Esophagus squamous epithelium (tissue), 5 donors: Measurements from ENCODE around the gene PLEKHA8. TPM values are rescaled to one million over a fixed set of nuclear protein-coding genes. Genes with fewer than 3 reads are reported as not detected.
A peak's percentile ranks its signal among the peaks of the same experiment; 100 is the strongest.

ENCODE experiments used
- DNase-seq: peaks from one replicate; lab custom pipeline; 2025; lab: John Stamatoyannopoulos, UW
- H3K27ac ChIP-seq, 4 donors: fragments of 200-600 bp; sonication (generic); one replicate each; pipeline ENCODE4 v1.5.1; 2016 to 2019; ENCODE audit warnings: mild to moderate bottlenecking in 1 of 4
- H3K27me3 ChIP-seq, 4 donors: fragments of 200-600 bp; sonication (generic); 1 replicate in 3 of 4; 2 replicates in 1 of 4; pipeline versions ENCODE4 v1.5.1 to v1.6.0; 2017 to 2021; ENCODE audit warnings: antibody characterized with exemption in 1 of 4
- H3K36me3 ChIP-seq, 3 donors: fragments of 200-600 bp; sonication (generic); one replicate each; pipeline ENCODE4 v1.5.1; 2016 to 2019
- H3K4me1 ChIP-seq, 3 donors: fragments of 200-600 bp; sonication (generic); one replicate each; pipeline ENCODE4 v1.5.1; 2017 to 2019
- H3K4me3 ChIP-seq, 4 donors: fragments of 200-600 bp; sonication (generic); 1 replicate in 3 of 4; 2 replicates in 1 of 4; pipeline ENCODE4 v1.5.1; 2016 to 2019; ENCODE audit warnings: mild to moderate bottlenecking in 2 of 4, moderate library complexity in 1 of 4
- H3K9me3 ChIP-seq, 3 donors: fragments of 200-600 bp; sonication (generic); one replicate each; pipeline ENCODE4 v1.5.1; 2016 to 2019
- POLR2A ChIP-seq, 4 donors: fragments of 450-650 bp; IDR thresholded peaks; one replicate each; pipeline ENCODE4 v1.6.1; 2017; ENCODE audit warnings: antibody characterized with exemption in 4 of 4, mild to moderate bottlenecking in 4 of 4, moderate library complexity in 3 of 4
- WGBS, 2 donors: methylation state at CpG; one replicate each; pipeline ENCODE4 v1.1.5; 2018; 5-methylcytosine and 5-hydroxymethylcytosine counted together
- intact Hi-C: fragments of 100-400 bp; cut with DNase I; formaldehyde crosslinking; loops from one replicate; pipeline ENCODE4 v1.15.0; 2022
- total RNA-seq, 4 donors: library from RNA; depleted of rRNA; stranded (reverse); fragments of >200 nt; gene quantifications; one replicate each; pipeline ENCODE4 v1.1.0, GENCODE V29; 2016
- TF ChIP-seq, protein P1 (sequence below), 6 experiments: fragments of 450-650 bp in 4 of 6; fragments of 200-600 bp in 2 of 6; sonication (generic) in 2 of 6; IDR thresholded peaks; one replicate each; pipeline ENCODE4 v1.5.1; 2016 to 2019; ENCODE audit warnings: antibody characterized with exemption in 6 of 6, mild to moderate bottlenecking in 4 of 6, moderate library complexity in 4 of 6
- donor health status: DM: yes; HTN: yes; CAD: no.

PLEKHA8 gene
- total RNA-seq, 4 donors from 2014 or later = 5.1 to 10.5 (median 5.9) TPM

DNA sequence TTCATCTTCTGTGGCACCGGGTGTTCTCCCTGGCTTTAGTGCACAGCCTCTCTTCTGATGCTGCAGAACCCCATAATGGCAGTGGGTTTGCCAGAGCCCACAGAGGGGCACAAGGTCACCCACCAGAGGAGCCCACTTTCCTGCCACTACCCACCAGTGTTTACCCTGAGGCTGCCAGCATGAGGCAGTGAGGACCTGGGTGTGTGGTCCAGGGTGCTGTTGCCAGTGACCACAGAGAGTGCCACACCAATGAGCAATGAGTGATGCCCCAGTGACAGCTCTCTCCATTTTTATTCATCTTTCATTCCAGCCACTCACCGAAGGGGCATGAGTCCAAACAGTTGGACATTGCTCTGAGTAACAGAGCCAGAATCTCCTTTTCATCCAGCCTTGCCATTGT lies 141.4 kb downstream of the PLEKHA8 start:
- H3K27ac ChIP-seq = peak overlapping the region in 3 of 4 donors; percentile 6 to 84 (median 54)
- 74 to 83% methylated on average over 2 of the region's 2 CpGs for WGBS, 2 donors
- intact Hi-C loops = loop anchor here (10.0 kb wide), 1 partner anchor 395 kb away; no protein-coding TSS in a partner anchor
- TF ChIP-seq, protein P1, sequence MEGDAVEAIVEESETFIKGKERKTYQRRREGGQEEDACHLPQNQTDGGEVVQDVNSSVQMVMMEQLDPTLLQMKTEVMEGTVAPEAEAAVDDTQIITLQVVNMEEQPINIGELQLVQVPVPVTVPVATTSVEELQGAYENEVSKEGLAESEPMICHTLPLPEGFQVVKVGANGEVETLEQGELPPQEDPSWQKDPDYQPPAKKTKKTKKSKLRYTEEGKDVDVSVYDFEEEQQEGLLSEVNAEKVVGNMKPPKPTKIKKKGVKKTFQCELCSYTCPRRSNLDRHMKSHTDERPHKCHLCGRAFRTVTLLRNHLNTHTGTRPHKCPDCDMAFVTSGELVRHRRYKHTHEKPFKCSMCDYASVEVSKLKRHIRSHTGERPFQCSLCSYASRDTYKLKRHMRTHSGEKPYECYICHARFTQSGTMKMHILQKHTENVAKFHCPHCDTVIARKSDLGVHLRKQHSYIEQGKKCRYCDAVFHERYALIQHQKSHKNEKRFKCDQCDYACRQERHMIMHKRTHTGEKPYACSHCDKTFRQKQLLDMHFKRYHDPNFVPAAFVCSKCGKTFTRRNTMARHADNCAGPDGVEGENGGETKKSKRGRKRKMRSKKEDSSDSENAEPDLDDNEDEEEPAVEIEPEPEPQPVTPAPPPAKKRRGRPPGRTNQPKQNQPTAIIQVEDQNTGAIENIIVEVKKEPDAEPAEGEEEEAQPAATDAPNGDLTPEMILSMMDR (IDR thresholded peaks at IDR 0.05) = no peak
- no peak for TF ChIP-seq POLR2A (IDR thresholded peaks at IDR 0.05)
- no peaks in the 10 kb centered on the region for H3K36me3 ChIP-seq
- H3K4me1 ChIP-seq = peaks cover 18 to 99% (median 56%) of the 10 kb centered on the region in 3 donors
- DNase-seq = no peak
- H3K9me3 ChIP-seq = no peaks in the 10 kb centered on the region
- H3K27me3 ChIP-seq = no peaks in the 10 kb centered on the region
- no peak overlapping the region for H3K4me3 ChIP-seq

DNA sequence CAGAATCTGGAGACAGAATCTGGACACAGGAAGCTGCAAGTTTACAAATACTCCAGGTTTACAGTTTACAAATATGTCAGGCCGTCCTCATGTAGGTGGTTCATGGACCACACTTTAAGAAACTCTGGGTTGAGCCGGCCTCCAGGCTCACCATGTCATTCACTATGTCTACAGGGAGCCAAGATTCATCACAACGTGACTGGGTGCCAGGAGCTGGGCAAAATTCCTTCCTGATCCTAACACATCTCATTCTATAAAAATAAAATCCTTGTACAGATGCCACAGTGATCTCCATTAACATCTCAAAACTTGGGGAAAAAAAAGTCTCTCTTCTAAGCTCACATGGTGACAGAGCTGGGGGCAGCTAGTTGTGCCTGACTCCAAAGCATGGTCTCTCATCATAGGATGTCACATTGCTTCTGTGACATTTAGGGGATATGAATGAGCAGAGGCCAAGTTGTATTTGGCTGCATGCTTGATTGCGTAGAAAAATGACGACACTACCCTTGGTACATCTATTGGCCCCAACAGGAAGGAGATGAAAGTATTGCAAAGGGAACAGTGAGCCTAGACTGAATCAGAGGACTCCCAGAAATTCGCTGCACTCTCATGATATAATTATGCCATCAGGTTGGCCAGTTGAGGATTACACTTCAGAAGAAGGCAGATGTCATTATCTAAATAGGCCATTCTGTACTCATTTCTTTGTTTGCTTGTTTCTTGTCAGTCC lies 142.4 kb downstream of the PLEKHA8 start:
- H3K4me1 ChIP-seq = peaks cover 18 to 98% (median 47%) of the 10 kb centered on the region in 3 donors
- H3K36me3 ChIP-seq = no peaks in the 10 kb centered on the region
- peak overlapping the region in 1 of 4 donors; percentile 84 for H3K27ac ChIP-seq
- no peak overlapping the region for H3K4me3 ChIP-seq
- H3K9me3 ChIP-seq = no peaks in the 10 kb centered on the region
- H3K27me3 ChIP-seq = no peaks in the 10 kb centered on the region
- 58 to 59% methylated on average over 6 of the region's 6 CpGs for WGBS, 2 donors
- no peak for DNase-seq
- intact Hi-C loops = no loop called here
- TF ChIP-seq, protein P1 (IDR thresholded peaks at IDR 0.05) = no peak
- TF ChIP-seq POLR2A (IDR thresholded peaks at IDR 0.05) = no peak

DNA sequence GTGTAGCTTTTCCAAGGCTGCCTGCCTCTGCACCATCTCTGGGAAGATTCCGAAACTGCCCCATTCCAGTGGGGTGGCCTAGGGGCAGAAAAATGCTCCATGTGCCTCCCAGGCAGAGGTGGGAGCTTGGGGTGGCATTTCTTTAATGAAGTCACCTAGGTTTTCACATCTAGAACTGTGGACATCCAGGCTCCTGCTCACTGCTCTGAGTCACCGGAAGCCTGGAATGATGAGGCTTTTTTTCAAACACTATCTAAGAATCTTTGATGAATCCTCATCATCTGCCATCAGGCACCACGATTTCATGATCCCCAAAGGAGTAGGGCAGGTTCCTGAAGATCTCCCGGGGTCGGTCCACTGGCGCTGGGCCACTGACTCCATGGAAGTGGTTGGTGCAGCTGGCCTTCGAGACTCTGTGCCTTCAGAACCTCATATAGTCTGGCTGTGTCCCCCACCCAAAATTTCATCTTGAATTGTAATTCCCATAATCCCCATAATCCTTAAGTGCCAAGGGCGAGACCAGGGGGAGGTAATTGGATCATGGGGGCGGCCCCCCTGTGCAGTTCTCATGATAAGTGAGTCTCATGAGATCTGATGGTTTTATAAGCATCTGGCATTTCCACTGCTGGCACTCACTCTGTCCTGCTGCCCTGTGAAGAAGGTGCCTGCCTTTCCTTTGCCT lies 143.7 kb downstream of the PLEKHA8 start:
- Histone ChIP-seq H3K4me1 (peaks cover 10 to 94% (median 45%) of the 10 kb centered on the region in 3 donors), H3K27me3 (no peaks in the 10 kb centered on the region), H3K27ac (peak overlapping the region; percentile 67 to 88 (median 80)), H3K36me3 (no peaks in the 10 kb centered on the region), H3K4me3 (no peak overlapping the region), H3K9me3 (no peaks in the 10 kb centered on the region)
- TF ChIP-seq, protein P1 (IDR thresholded peaks at IDR 0.05) = no peak
- TF ChIP-seq POLR2A (IDR thresholded peaks at IDR 0.05) = no peak
- intact Hi-C loops = no loop called here
- DNase-seq = no peak
- WGBS, 2 donors = 58 to 78% methylated on average over 7 to 9 of the region's 9 CpGs

DNA sequence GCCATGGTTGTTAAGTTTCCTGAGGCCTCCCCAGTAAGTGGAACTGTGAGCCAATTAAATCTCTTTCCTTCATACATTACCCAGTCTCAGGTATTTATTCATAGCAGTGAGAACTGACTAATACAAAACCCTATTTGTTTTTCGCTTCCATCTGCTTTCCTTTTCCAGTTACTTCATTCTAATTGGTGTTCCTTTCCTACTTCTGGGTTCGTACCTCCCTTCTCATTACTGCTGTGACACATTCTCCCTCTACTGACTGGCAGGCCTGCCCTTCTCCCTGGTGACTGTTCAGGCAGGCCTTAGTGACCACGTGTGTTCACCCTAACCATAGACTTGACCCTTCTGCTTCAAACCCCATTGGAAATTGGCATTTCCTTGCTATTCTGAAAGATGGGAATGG lies 144.2 kb downstream of the PLEKHA8 start:
- no peak for TF ChIP-seq POLR2A (IDR thresholded peaks at IDR 0.05)
- TF ChIP-seq, protein P1 (IDR thresholded peaks at IDR 0.05) = no peak
- Histone ChIP-seq H3K27me3 (no peaks in the 10 kb centered on the region), H3K4me1 (peaks cover 9 to 94% (median 45%) of the 10 kb centered on the region in 3 donors), H3K36me3 (no peaks in the 10 kb centered on the region), H3K9me3 (no peaks in the 10 kb centered on the region), H3K27ac (peak overlapping the region; percentile 67 to 88 (median 80)), H3K4me3 (no peak overlapping the region)
- intact Hi-C loops = no loop called here
- DNase-seq = no peak
- 29 to 34% methylated on average over 3 of the region's 3 CpGs for WGBS, 2 donors
